Stimulated activated CD4-positive, alpha-beta T cell treated with anti-CD3 and anti-CD28 coated beads, Interleukin-12 subunit alpha, Interleukin-12 subunit beta, amount 100 ng/mL, for 4 hours (primary cell): ENCODE data around the gene RND2.
"Not testable (repeated sequence)": the region's sequence is repeated elsewhere in the genome, so short reads cannot be mapped to it uniquely, and the experiment has no call there.

ENCODE experiments used
- DNase-seq: peaks from one replicate; pipeline ENCODE4 v3.0.0-alpha.2; 2020

RND2 gene

DNA sequence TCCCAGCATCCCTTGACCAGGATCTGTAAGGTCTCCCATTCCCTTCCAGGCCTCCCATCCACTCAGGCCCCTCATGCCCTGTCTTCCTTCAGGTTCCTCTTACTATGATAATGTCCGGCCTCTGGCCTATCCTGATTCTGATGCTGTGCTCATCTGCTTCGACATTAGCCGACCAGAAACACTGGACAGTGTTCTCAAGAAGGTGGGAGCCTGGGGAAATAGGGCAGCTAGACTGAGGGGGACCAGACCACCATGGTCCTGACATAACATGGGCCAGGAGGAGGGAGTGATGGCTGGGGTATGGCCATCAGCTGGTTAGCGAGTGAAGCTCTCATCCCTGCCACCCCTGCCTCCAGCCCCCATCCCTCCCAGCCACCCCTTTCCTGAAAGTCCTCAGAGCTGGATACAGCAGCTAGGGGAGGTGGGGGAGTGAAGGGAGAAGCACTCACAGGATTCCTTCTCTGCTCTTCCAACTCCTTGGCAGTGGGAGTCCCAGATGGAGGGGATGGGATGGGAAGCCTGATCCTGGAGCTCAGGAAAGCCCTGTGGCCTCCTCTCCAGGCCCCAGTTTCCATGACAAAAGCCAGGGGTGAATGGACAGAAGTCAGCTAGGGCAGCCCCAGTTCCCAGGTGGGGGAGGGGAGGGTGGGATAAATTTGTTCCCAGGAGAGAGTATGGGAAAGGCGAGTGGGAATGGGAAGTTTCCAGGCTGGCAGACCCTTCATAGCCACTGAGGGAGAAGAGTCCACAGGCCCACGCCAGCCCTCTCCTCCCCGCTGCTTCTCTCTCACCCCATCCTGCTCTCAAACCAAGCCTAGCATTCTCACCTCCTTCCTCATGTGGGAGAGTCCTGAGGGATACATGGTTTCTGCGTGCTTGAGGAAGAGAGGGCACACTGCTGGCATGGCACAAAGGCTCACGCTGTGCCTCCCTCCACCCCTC lies 2.3 kb downstream of the RND2 start:
- no peak for DNase-seq

DNA sequence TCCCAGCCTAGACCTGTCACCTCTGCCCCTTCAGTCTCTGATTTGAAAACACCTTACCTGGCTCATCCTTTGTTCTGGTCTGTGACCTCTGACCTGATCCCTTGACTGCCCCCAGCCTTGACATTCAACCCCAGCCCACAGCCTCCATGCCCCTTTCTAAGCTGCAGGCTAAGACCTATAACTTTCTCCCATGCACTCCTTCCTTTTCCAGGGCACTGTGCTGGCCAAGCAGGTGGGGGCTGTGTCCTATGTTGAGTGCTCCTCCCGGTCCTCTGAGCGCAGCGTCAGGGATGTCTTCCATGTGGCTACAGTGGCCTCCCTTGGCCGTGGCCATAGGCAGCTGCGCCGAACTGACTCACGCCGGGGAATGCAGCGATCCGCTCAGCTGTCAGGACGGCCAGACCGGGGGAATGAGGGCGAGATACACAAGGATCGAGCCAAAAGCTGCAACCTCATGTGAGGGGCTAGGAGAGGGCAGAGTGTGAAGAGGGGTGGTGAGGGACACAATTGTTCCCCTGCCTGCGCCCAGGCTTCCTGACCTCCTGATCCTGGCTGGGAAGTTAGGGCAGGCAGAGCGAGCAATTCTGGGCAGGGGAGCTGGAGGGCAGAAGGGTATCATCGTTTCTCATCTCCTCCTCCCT lies 3.3 kb downstream of the RND2 start:
- no peak for DNase-seq

DNA sequence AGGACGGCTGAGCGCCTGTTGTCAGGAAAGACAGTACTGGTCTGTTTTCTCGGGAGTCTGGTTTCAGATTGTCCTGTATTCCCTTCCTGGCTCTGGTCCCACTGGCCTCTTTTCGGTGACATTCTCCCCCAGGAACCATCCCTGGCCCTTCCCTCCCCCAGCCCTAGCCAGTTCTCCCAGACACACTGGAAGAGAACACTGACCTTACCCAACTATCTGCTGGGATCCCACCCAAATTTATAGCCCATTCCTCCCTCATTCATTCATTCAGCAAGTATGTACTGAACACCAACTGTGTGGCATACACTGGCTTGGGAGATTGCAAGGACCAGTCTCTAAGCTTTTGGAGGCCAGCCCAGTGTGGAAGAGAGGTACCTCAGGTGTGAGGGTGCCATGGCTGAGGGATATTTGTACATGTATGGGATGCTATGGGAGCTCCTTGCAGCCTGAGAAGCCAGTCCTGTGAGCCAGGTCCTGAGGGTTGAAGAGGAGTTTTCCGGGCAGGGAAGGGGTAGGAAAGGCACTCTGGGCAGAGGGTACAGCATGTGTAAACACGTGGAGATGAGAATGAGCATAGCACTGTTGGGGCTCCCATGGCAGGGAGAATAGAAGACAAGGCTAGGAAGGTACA lies 5.2 kb downstream of the RND2 start:
- DNase-seq = no peak

DNA sequence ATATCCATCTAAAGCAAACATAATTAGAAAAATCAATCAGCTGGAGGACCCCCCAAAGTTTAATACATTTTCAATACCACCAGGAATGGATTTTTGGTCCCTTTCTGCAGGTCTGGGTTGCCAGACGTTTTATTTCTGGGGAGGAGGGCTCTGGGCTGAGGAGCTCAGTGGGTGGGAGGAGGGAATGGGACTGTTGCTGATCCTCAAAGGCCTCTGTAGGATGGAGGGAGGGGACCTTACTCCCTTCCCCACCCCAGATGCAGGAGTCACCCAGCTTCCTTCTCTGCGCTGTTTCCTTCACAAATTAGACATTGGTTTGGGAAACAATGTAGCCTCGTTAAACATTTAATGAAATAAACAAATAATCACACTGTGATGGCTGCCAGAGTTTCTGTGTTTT lies 6.6 kb downstream of the RND2 start:
- DNase-seq = no peak

DNA sequence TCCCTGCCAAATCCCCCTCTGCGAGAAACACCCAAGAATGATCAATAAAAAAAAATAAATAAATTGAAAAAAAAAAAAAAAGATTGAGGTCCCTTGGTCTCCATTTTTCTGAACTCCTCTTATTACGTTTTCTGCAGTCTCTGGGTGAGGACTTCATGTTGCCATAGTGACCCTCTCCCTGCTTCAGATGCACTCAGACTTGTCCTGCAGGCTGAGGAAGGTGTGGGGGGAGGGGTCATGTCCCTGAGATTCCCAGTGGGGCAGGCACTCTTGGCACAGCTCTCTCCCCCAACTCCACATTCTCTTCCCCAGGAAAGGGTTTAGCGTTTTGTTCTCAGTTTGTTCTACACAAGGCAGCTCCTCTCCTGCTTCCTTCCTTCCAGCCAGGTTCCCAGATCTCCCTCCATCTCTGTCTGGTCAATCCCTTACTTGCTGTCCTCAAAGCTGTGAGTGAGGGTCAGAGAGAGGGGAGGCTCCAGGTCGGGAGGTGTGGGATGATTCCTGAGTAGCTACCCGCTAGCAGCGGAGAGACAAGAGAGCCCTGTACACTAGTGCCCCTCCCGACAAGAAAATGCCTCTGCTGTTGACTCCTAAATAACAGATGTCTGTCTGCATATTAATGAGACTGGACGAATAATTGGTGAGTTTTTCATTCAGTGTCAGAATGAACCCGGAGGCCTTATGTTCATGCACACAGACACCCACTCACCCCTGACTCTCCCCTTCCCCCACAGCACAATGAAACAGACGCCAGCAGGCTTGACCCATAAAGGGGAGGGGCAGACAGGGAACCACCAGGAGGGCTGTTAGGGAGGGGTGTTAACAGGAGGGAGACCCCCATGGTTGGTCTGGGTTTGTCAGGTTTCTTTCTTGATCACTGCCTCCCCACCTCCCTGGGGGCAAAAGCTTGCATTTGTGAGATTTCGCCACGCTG lies 9.2 kb downstream of the RND2 start:
- no peak for DNase-seq

DNA sequence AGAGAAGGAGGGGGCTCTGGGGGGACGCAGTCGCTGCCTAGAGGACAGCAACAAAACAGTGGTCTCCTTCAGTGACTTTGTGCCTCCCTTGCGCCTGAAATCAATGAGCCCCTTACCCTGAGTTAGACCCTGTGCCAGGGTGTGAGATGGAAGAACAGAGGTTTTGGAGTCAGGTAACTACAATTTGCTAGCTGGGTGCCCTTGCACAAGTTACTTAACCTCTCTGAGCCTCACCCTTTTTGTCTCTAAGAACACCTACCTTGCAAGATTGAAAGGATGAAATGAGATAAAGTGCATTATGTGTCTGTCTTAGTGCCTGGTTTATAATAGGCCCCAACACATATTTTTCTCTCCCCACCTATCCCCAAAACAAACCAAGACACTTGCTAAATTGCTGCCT lies 9.9 kb downstream of the RND2 start:
- no peak for DNase-seq

DNA sequence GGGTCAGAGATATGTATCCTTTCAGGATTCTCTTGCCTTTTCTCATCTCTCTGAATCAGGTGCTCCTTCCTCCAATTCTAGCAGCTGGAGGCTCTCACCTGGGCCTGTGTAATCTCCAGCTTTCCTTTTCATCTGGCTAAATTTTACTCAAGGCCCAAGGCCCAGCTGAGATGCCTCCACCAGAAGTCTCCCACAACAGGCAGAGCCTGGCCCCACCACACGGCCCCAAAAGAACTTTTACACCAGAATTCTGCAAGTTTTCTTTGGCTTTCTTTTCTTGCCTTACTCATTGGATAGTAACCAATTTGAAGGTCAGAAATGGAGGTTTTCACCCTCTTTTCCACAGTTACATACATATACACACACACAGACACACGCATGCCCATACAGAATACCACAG lies 14.6 kb downstream of the RND2 start:
- DNase-seq = no peak

DNA sequence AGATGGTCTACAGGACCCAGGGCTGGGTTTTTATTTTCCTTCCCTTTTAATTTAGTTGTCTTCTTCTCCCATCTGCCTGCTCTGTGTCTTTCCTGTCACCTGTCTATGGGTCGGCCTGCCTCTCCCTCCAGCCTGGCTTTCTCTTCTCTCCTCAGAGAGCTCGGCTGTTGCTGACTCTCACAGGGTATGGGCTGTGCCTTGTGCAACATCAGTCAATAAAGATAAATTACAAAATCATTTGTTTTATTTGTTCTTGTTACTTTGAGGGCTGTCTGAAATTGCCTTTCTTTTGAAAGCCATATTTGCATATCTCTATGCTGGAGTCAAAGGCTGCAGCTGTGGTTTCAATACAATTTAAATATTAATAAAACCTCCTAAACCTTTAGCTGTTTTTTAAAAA lies 15.6 kb downstream of the RND2 start:
- no peak for DNase-seq

DNA sequence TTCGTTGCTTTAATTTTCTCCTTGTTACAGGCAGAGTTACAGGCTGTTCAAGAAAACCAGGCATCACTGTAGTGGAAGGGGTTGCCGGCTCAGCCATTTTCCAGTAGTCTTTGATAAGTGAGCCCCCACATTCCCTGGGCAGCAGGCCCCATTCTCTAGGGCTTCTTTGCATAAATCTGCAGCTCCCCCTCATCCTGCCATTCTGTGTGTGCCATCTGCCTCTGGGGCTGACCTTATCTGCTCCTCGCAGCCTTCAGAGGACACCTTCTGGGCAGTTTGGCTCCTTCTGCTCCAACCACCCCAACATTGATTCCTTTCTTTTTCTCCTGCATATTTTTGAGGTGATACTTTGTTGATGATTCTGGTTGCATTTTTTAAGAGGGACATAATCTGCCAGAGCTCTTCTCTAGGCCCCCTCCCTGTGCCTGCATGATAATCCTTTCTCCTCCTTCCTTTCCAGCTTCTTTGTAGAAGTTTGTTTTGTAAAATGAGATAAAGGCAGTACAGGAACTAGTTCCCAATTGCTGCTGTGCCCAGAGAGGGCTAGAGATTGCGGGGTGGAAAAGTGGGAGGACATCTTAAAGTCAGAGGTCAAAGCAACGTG lies 17.1 kb downstream of the RND2 start:
- DNase-seq = no peak

DNA sequence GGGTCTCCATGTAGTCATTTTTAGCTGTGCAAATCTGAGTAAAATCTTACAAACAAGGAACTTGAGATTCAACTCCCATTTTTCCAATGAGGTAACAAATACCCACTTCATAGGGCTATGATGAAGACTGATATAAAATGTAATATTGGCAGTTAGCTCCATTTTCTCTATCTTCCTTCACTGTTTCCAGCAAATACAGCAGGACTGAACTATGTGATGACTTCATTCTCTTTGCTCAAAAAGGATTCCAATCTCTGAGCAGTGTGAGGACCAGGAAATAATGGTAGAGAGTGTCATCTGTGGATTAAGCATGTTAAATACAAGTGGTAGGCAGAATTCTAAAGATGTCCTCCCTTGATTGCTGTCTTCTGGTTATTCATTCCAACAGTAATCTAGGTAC lies 18.3 kb downstream of the RND2 start:
- no peak for DNase-seq

DNA sequence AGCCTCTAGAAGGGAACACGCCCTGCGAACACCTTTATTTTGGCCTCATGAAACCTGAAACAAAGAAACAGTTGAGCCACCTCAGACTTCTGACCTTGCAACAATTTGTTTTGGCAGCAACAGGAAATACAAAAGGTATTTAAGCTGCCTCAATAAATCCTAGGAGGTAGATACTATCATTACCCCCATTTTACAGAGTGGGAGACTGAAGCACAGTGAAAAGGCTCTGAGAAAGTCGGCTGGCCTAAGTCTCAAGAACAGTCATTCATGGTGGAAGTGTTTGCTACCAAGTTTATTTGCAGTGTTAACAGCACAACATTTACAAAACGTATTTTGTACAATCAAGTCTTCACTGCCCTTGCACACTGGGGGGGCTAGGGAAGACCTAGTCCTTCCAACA lies 19.0 kb downstream of the RND2 start:
- DNase-seq = no peak

DNA sequence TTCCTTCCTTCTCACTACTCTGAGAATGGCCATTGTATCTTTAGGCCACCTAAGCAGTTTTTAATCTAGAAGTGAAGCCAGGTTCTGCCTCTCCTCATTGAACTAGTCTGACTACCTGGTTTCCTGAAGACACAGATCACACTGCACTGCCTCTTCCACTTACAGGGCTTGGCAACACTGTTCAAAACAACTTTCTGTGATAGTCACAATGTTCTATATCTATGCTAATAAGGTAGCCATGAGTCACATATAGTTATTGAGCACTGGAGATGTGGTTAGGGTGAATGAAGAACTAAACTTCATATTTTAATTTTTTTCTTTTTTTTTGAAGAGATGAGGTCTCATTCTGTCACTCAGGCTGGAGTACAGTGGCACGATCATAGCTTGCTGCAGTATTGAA lies 26.9 kb downstream of the RND2 start:
- no peak for DNase-seq

DNA sequence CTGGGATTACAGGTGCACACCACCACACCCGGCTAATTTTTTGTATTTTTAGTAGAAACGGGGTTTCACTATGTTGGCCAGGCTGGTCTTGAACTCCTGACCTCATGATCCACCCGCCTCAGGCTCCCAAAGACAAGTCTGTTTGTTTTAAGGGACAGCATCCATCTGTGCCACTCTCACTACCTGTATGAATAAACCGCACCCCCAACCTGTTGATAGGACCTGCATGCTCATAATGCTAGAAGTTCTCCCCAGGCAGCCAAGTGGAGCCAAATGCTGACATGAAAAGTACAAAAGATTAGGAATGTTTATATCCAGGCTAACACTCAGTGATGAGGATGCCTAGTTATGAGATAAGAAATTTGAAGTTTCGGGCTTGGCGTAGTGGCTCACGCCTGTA lies 28.0 kb downstream of the RND2 start:
- not testable (repeated sequence) for DNase-seq

DNA sequence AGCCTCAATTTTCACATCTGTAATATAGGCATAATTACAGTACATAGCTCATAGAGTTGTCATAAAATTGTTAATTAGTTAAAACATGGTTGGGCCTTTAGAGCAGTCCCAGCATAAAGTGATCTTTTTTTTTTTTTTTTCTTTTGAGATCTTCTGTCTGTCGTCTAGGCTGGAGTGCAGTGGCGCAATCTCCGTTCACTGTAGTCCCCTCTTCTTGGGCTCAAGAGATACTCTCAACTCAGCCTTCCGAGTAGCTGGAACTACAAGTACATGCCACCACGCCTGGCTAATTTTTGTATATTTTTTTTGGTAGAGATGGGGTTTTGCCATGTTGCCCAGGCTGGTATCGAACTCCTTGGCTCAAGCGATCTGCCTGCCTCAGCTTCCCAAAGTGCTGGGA lies 31.0 kb downstream of the RND2 start:
- DNase-seq = no peak

DNA sequence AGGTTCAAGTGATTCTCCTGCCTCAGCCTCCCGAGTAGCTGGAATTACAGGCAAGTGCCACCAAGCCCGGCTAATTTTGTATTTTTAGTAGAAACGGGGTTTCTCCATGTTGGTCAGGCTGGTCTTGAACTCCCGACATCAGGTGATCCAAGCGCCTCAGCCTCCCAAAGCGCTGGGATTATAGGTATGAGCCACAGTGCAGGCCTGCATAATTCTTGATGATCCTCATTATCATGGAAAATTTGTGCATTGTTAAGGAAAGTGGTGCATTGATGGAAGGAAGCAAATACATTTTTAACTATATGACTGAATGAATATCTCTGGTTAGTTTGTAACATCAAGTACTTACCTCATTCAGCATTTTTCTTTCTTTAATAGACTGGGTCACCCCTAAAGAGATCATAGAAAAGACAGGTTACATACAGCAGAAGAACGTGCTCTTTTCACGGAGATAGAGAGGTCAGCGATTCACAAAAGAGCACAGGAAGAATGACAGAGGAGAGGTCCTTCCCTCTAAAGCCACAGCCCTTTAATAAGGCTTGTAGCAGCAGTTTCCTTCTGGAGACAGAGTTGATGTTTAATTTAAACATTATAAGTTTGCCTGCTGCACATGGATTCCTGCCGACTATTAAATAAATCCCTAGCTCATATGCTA lies 38.1 kb downstream of the RND2 start:
- DNase-seq = no peak

DNA sequence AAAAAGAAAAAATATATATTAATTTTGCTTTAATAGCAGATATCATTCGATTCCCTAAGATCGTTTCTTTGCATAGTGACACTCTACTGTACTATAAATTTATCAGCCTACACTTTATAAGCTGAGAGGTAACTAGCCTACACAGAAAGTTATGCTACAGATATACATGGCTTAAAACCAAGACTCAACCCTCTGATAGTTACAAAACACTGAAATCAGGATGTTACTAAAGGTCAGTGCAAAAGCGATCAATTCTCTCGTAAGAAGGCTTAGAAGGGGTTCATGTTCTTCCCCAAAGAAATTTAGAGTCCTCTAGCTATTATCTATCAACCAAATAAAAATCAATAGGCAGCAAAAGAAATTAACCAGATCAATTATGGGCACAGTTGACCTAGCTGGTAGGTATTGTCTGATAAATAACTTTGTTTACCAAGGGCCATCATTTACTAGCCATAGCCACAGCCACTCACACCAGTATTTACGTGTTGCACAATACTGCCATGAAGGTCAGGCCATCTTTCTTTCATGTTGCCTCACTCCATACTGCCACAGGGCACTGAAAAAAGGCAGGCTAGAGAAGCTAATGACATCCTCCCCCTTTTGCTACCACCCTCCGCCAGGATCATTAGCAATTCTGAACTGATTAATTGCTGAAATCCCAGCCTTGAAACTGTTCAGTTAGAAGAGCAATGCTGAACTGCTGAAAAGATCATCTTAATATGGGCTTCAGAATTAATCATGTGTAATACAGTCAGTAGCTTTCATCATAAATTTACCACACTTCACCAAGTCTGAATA lies 43.7 kb downstream of the RND2 start:
- DNase-seq = no peak

DNA sequence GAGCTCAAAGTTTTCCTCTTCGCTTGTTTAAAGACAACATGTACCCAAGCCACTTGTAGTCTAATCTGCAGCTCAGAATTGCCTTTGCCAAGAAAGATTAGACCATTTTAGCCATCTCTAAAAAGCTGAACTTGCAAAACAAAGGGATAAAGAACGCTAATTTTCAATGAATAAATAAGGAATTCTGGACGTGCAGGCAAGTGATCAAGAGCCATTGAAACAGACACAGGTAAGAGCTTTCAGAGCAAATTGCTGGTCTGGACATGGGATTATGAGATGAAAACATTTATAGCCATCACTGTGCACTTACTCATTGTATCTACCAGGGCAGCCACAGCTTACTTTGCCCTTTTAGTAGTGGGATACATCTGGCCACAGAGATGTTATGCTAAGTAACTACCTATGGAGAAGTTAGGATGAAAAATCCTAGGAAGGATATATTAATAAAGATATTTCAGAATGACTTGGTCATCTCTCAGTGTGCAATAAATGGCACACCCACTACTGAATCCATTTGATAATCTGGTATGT lies 44.4 kb downstream of the RND2 start:
- DNase-seq = no peak

DNA sequence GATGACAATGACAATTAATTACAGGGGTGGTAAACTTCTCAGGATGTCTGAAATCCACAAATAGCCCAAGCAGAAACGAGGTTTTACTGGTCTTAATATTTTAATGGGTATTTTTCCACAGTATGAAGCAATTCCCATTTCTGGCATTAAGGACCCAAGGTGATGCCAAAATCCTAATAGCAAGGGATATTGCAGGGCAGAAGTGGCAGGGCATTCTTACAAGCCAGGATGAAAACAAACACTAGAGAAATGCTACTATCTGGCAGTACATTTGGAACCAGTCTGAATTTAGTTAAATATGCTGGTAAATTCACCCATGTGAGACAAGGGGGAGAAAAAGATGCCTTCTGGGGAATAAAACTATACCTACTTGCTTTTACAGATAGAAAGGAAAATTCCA lies 45.2 kb downstream of the RND2 start:
- DNase-seq = no peak

DNA sequence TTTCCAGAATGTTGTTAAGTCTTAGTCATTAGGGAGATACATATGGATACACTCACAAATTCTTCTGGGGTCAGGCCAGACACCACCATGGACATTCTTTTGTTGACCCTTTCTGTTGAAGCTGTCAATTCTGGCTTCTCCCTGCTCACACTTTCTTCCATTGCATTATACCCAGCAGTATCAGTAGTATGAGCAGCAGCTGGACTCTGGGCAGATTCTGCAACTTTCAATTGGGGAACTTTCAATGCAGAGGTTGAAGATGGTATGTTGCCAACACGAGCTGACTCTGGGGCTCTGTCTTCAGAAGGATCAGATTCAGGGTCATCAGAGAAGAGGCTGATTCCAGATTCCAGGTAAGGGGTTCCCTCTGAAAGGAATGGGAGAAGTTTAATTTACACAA lies 45.8 kb downstream of the RND2 start:
- DNase-seq = no peak

DNA sequence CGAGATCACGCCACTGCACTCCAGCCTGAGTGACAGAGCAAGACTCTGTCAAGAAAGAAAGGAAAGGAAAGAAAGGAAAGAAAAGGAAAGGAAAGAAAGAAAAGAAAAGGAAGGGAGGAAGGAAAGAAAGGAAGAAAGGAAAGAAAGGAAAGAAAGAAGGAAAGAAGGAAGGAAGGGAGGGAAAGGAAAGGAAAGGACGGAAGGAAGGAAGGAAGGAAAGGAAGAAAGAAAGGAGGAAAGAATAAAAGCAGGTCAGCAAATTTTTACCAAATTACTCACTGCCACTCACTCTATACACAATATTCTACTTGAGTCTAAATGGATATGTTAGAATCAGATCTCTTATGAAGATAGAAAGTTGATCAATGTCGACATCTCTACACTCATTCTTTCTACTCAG lies 49.8 kb downstream of the RND2 start:
- no peak for DNase-seq
